Peyer's patch (tissue), 4 donors: ENCODE measurements around the gene HHAT.

Source experiments
- POLR2A ChIP-seq, 2 donors: fragments of 450-650 bp; IDR thresholded peaks; one replicate each; pipeline ENCODE4 v1.5.1; 2017; ENCODE audit warnings: antibody characterized with exemption in 2 of 2, mild to moderate bottlenecking in 2 of 2, moderate library complexity in 2 of 2
- TF ChIP-seq, protein P1 (sequence below), 6 experiments: fragments of 450-650 bp in 4 of 6; fragments of 200-600 bp in 2 of 6; sonication (generic) in 1 of 6; IDR thresholded peaks; one replicate each; pipeline ENCODE4 v1.5.1; 2017 to 2019; ENCODE audit warnings: antibody characterized with exemption in 6 of 6, mild to moderate bottlenecking in 3 of 6, moderate library complexity in 1 of 6

DNA sequence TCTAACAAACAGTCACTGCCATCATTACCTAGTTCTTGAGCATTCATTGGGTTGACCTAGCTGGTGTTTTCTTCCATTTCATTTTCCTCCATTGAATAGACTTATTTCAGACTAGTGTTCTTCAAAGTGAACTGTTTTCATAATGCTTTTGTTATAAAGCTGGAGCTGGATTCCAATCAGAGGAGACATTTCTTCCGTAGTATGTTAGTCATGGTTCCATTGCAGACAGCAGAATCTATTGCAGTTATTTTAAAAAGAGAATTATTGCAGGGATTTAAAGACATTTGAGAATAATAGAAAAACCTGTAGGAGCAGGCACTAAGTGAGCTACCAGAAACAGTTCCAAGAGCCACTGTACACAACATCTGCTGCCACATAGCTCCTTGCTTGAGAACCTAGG, 50.0 kb downstream of the HHAT start:
- no peak for TF ChIP-seq POLR2A (IDR thresholded peaks at IDR 0.05)
- TF ChIP-seq, protein P1, sequence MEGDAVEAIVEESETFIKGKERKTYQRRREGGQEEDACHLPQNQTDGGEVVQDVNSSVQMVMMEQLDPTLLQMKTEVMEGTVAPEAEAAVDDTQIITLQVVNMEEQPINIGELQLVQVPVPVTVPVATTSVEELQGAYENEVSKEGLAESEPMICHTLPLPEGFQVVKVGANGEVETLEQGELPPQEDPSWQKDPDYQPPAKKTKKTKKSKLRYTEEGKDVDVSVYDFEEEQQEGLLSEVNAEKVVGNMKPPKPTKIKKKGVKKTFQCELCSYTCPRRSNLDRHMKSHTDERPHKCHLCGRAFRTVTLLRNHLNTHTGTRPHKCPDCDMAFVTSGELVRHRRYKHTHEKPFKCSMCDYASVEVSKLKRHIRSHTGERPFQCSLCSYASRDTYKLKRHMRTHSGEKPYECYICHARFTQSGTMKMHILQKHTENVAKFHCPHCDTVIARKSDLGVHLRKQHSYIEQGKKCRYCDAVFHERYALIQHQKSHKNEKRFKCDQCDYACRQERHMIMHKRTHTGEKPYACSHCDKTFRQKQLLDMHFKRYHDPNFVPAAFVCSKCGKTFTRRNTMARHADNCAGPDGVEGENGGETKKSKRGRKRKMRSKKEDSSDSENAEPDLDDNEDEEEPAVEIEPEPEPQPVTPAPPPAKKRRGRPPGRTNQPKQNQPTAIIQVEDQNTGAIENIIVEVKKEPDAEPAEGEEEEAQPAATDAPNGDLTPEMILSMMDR (IDR thresholded peaks at IDR 0.05) = no peak
